Heart left ventricle (tissue), 16 donors: Measurements from ENCODE around the gene OR51A7. TPM values are rescaled to one million over a fixed set of nuclear protein-coding genes. Genes with fewer than 3 reads are reported as not detected.
"Not testable (repeated sequence)": the region's sequence is repeated elsewhere in the genome, so short reads cannot be mapped to it uniquely, and the experiment has no call there.

Experiments used
- ATAC-seq, 4 donors: fragments of 200-7000 bp; cut with Tn5 transposase; one replicate each; pipeline ENCODE4 v1.9.1; 2020 to 2022; ENCODE audit warnings: moderate library complexity in 4 of 4, mild to moderate bottlenecking in 3 of 4, moderate number of reproducible peaks in 1 of 4
- DNase-seq, 5 donors: peaks; one replicate each; pipeline ENCODE4 v3.0.0-alpha.2; 2020
- H3K27ac ChIP-seq, 12 donors: fragments of 200-600 bp; sonication (generic) in 4 of 12; one replicate each; pipeline versions ENCODE4 v1.5.0 to v1.8.0; 2016 to 2022; ENCODE audit warnings: mild to moderate bottlenecking in 2 of 12
- H3K27me3 ChIP-seq, 9 donors: fragments of 200-600 bp; sonication (generic) in 2 of 9; one replicate each; pipeline versions ENCODE4 v1.5.1 to v1.8.0; 2016 to 2022; ENCODE audit warnings: mild to moderate bottlenecking in 3 of 9
- H3K36me3 ChIP-seq, 9 donors: fragments of 200-600 bp; sonication (generic) in 2 of 9; one replicate each; pipeline versions ENCODE4 v1.5.0 to v1.8.0; 2018 to 2022; ENCODE audit warnings: mild to moderate bottlenecking in 2 of 9
- H3K4me1 ChIP-seq, 12 donors: fragments of 200-600 bp; sonication (generic) in 4 of 12; one replicate each; pipeline versions ENCODE4 v1.5.0 to v1.8.0; 2016 to 2022; ENCODE audit warnings: mild to moderate bottlenecking in 3 of 12
- H3K4me3 ChIP-seq, 12 donors: fragments of 200-600 bp; sonication (generic) in 4 of 12; one replicate each; pipeline versions ENCODE4 v1.5.0 to v1.8.0; 2017 to 2022; ENCODE audit warnings: mild to moderate bottlenecking in 9 of 12, moderate library complexity in 4 of 12
- H3K9me3 ChIP-seq, 12 donors: fragments of 200-600 bp; sonication (generic) in 4 of 12; one replicate each; pipeline versions ENCODE4 v1.5.0 to v1.8.0; 2016 to 2022; ENCODE audit warnings: mild to moderate bottlenecking in 1 of 12
- POLR2A ChIP-seq, 2 donors: fragments of 450-650 bp; IDR thresholded peaks; one replicate each; pipeline ENCODE4 v1.6.1; 2017; ENCODE audit warnings: antibody characterized with exemption in 2 of 2, mild to moderate bottlenecking in 2 of 2, moderate library complexity in 2 of 2
- WGBS, 4 donors: extraction: QIAGEN DNeasy Blood & Tissue Kit in 2 of 4; methylation state at CpG; one replicate each; pipeline versions ENCODE4 v1.1.5 to v1.1.7; 2013 to 2018; 5-methylcytosine and 5-hydroxymethylcytosine counted together
- intact Hi-C, 10 donors: fragments of 100-400 bp; cut with DNase I; formaldehyde crosslinking; loops; one replicate each; pipeline versions ENCODE4 v1.11.1 to v1.14.2; 2022
- polyA plus RNA-seq, 2 donors: library from polyadenylated mRNA; stranded (reverse); fragments of 200-250 nt; gene quantifications; one replicate each; pipeline ENCODE4 v1.2.3, GENCODE V29; 2013
- total RNA-seq, 9 donors: library from RNA; depleted of rRNA in 2 of 9; stranded (reverse); fragments of >200 nt in 2 of 9; fragmentation: NEBNext Ultra II Directional in 3 of 9; extraction: Animal tissue kit (Norgen Biotek cat#: 25700) in 3 of 9; gene quantifications; one replicate each; pipeline versions ENCODE4 v1.1.0 to v1.2.4, GENCODE V29; 2016 to 2023
- TF ChIP-seq, protein P1 (sequence below), 12 donors: fragments of 200-600 bp; sonication (generic) in 4 of 12; IDR thresholded peaks; one replicate each; pipeline versions ENCODE4 v1.5.0 to v1.8.0; 2018 to 2022; ENCODE audit warnings: antibody characterized with exemption in 12 of 12, mild to moderate bottlenecking in 5 of 12
- donor health status: ischemic (EF 13 %, LVEDD 7.1; RV severe dilation, severe dysfunction).
- donor health status: healthy with polysubstance abuse.
- donor health status: DM: no; HTN: yes; CAD: no.
- donor health status: DM: no; HTN: no; CAD: no.
- donor health status: ischemic (EF 25% LVEDD 6.9; RV normal size, moderate dysfunction).
- donor health status: ischemic (EF 25% LVEDD 5.7; RV mildly dilated, moderate dysfunction).
- donor health status: healthy.
- donor health status: DM: yes; HTN: yes; CAD: no.
- donor health status: ischemic (EF 35%, LVEDD 5.7; RV mildly dilated, moderate dysfunction).
- donor health status: nonischemic (EF 11% LVEDD 7.7; RV severe dilation, severe dysfunction).
- donor health status: DM: yes; HTN: yes; CAD: no.
- donor health status: PGD.
- donor health status: ischemic (EF 29% LVEDD 5.4; RV normal size, mild dysfunction).
- donor health status: nonischemic (EF 23%, LVEDD 6.1; RV moderate dilation, normal function).

Gene OR51A7
- total and polyA plus RNA-seq, 11 donors: not detected

DNA sequence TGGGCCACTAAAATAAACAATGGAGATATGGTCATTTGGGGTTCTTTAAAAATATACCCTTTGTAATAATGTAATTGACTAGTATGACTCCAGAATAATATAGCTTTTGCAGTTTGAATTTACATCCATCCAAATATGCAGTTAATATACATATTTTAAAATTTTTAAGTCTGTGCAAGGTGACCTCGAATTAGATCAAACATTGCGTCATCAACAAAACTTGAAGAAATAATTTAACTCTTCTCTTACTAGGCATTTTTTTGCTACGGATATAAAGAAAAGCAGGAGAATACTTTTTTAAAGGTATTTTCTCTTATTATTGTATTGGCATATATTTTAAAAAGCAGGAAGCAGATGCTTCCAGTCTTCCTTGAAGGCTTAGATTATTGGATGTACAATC is 33.2 kb downstream of the OR51A7 start:
- Histone ChIP-seq H3K27me3 (no peaks in the 10 kb centered on the region), H3K4me3 (no peak overlapping the region), H3K36me3 (no peaks in the 10 kb centered on the region), H3K4me1 (no peaks in the 10 kb centered on the region), H3K9me3 (peaks cover 0 to 4% (median 0%) of the 10 kb centered on the region in 12 donors), H3K27ac (no peak overlapping the region)
- no peak for ATAC-seq
- intact Hi-C loops: loop anchor here in 1 of 10 donors (5.0 kb wide), 1 partner anchor 51 kb away; no protein-coding TSS in a partner anchor
- no peak for TF ChIP-seq POLR2A (IDR thresholded peaks at IDR 0.05)
- TF ChIP-seq, protein P1, sequence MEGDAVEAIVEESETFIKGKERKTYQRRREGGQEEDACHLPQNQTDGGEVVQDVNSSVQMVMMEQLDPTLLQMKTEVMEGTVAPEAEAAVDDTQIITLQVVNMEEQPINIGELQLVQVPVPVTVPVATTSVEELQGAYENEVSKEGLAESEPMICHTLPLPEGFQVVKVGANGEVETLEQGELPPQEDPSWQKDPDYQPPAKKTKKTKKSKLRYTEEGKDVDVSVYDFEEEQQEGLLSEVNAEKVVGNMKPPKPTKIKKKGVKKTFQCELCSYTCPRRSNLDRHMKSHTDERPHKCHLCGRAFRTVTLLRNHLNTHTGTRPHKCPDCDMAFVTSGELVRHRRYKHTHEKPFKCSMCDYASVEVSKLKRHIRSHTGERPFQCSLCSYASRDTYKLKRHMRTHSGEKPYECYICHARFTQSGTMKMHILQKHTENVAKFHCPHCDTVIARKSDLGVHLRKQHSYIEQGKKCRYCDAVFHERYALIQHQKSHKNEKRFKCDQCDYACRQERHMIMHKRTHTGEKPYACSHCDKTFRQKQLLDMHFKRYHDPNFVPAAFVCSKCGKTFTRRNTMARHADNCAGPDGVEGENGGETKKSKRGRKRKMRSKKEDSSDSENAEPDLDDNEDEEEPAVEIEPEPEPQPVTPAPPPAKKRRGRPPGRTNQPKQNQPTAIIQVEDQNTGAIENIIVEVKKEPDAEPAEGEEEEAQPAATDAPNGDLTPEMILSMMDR (IDR thresholded peaks at IDR 0.05): no peak
- DNase-seq: no peak
- WGBS, 4 donors: 76 to 83% (median 82%) methylated on average over 3 of the region's 3 CpGs

GRCh38 chr11:4947505-4947904 is 43.9 kb downstream of the OR51A7 start, which contains the start of gene OR51A4:
Gene OR51A4, minus strand, starts transcription at chr11:4947605. Its CDS starts 505 bp downstream, at chr11:4947100.
- Histone ChIP-seq H3K4me3 (no peak within 1 kb of the TSS), H3K27me3 (peaks cover 0 to 2% (median 0%) of the 10 kb centered on the region in 9 donors), H3K36me3 (no peaks in the 10 kb centered on the region), H3K4me1 (no peaks in the 10 kb centered on the region), H3K27ac (no peak within 1 kb of the TSS), H3K9me3 (no peaks in the 10 kb centered on the region)
- DNase-seq (no peak), ATAC-seq (no peak)
- no peak for TF ChIP-seq POLR2A (IDR thresholded peaks at IDR 0.05)
- TF ChIP-seq, protein P1 (IDR thresholded peaks at IDR 0.05): no peak
- intact Hi-C loops: no loop called here

- ATAC-seq, H3K4me3 ChIP-seq, H3K36me3 ChIP-seq, H3K9me3 ChIP-seq, DNase-seq, H3K4me1 ChIP-seq, H3K27ac ChIP-seq, H3K27me3 ChIP-seq, intact Hi-C loops: not testable (repeated sequence)
- WGBS, 4 donors: 58 to 74% (median 63%) methylated on average over 2 of the region's 2 CpGs
Observed at GRCh38 chr11:4955613-4956012, 52.0 kb downstream of the OR51A7 start, which contains the start of gene OR51A2. Gene OR51A2, minus strand, starts transcription at chr11:4955713. Its CDS starts 0 bp downstream, at chr11:4955713.

DNA sequence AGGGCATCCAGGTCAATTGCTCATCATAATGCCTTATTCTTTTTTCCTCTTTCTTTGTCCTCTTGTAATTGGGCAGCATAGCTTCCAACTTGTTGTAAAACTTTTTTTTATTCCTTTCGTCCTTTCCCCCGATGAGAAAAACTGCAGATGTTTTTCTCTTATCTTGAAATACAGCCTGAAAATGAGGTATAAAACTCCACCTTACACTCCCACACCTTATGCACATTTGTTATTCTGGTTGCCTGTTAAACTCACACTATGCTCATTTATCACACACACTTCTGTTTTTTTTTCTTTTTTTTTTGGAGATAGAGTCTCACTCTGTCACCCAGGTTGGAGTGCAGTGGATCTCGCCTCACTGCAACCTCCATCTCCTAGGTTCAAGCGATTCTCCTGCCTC is 53.8 kb downstream of the OR51A7 start:
- Histone ChIP-seq H3K27ac (no peak overlapping the region), H3K27me3 (no peaks in the 10 kb centered on the region), H3K4me1 (no peaks in the 10 kb centered on the region), H3K36me3 (no peaks in the 10 kb centered on the region), H3K4me3 (no peak overlapping the region), H3K9me3 (peaks cover 0 to 4% (median 0%) of the 10 kb centered on the region in 12 donors)
- no peak for ATAC-seq
- no peak for DNase-seq
- no peak for TF ChIP-seq POLR2A (IDR thresholded peaks at IDR 0.05)
- TF ChIP-seq, protein P1 (IDR thresholded peaks at IDR 0.05): no peak
- intact Hi-C loops: no loop called here
- WGBS, 4 donors: 72 to 82% (median 79%) methylated on average over 4 of the region's 4 CpGs

Other genes with a start within 250 kb of the OR51A7 start
- gene OR51E2, start 205.9 kb upstream of the OR51A7 start, total RNA-seq: under 1 TPM in 5 of 9 donors, not detected in 4; 0.10 to 0.50 (median 0.30) TPM
- gene OR51E2, start 205.9 kb upstream of the OR51A7 start, polyA plus RNA-seq: under 1 TPM; 0.08 to 0.11 TPM
- not detected for gene MMP26, start 199.0 kb upstream of the OR51A7 start, total RNA-seq
- gene MMP26, start 199.0 kb upstream of the OR51A7 start, polyA plus RNA-seq: not detected
- not detected for gene OR51F1, start 133.8 kb upstream of the OR51A7 start, total RNA-seq
- not detected for gene OR51F1, start 133.8 kb upstream of the OR51A7 start, polyA plus RNA-seq
- gene OR52R1, start 99.4 kb upstream of the OR51A7 start, total RNA-seq: not detected
- gene OR52R1, start 99.4 kb upstream of the OR51A7 start, polyA plus RNA-seq: not detected
- not detected for gene OR51F2, start 82.5 kb upstream of the OR51A7 start, total RNA-seq
- gene OR51F2, start 82.5 kb upstream of the OR51A7 start, polyA plus RNA-seq: not detected
- not detected for gene OR51S1, start 54.6 kb upstream of the OR51A7 start, total RNA-seq
- gene OR51S1, start 54.6 kb upstream of the OR51A7 start, polyA plus RNA-seq: not detected
- not detected for gene OR51T1, start 21.9 kb upstream of the OR51A7 start, total RNA-seq
- not detected for gene OR51T1, start 21.9 kb upstream of the OR51A7 start, polyA plus RNA-seq
- not detected for gene OR51G2, start 15.6 kb downstream of the OR51A7 start, total RNA-seq
- not detected for gene OR51G2, start 15.6 kb downstream of the OR51A7 start, polyA plus RNA-seq
- gene OR51G1, start 20.6 kb downstream of the OR51A7 start, total RNA-seq: not detected
- gene OR51G1, start 20.6 kb downstream of the OR51A7 start, polyA plus RNA-seq: not detected
- not detected for gene OR51A4, start 43.8 kb downstream of the OR51A7 start, total RNA-seq
- not detected for gene OR51A4, start 43.8 kb downstream of the OR51A7 start, polyA plus RNA-seq
- gene OR51A2, start 51.9 kb downstream of the OR51A7 start, total RNA-seq: not detected
- gene OR51A2, start 51.9 kb downstream of the OR51A7 start, polyA plus RNA-seq: not detected
- gene OR51L1, start 91.1 kb downstream of the OR51A7 start, total RNA-seq: not detected
- not detected for gene OR51L1, start 91.1 kb downstream of the OR51A7 start, polyA plus RNA-seq
- not detected for gene OR52J3, start 142.7 kb downstream of the OR51A7 start, total RNA-seq
- not detected for gene OR52J3, start 142.7 kb downstream of the OR51A7 start, polyA plus RNA-seq
- gene OR52E2, start 155.8 kb downstream of the OR51A7 start, total RNA-seq: not detected
- not detected for gene OR52E2, start 155.8 kb downstream of the OR51A7 start, polyA plus RNA-seq
- gene OR52E1, start 165.8 kb downstream of the OR51A7 start, total RNA-seq: not detected
- not detected for gene OR52E1, start 165.8 kb downstream of the OR51A7 start, polyA plus RNA-seq
- not detected for gene OR52A5, start 234.6 kb downstream of the OR51A7 start, total RNA-seq
- not detected for gene OR52A5, start 234.6 kb downstream of the OR51A7 start, polyA plus RNA-seq